CD4-positive, alpha-beta T cell treated with Interleukin-21 for 1 hour (primary cell): Measurements from ENCODE around the gene MACO1.
A peak's percentile ranks its signal among the peaks of the same experiment; 100 is the strongest.
"Not testable (repeated sequence)": the region's sequence is repeated elsewhere in the genome, so short reads cannot be mapped to it uniquely, and the experiment has no call there.

Experiments
- DNase-seq: peaks from one replicate; pipeline ENCODE4 v3.0.0-alpha.2; 2020

The MACO1 gene

GRCh38 chr1:25430073-25430966 lies at the start of gene MACO1:
TSS of gene MACO1 (plus strand) at chr1:25430897. CDS start at chr1:25431099, 202 bp downstream.
- DNase-seq = peak; percentile 98

- DNase-seq = not testable (repeated sequence)
These were observed 48.2 kb upstream of the MACO1 start for GRCh38 chr1:25382543-25382942.

GRCh38 chr1:25383090-25383489 lies 47.6 kb upstream of the MACO1 start:
- DNase-seq = not testable (repeated sequence)

- not testable (repeated sequence) for DNase-seq
These were observed 46.8 kb upstream of the MACO1 start for GRCh38 chr1:25383875-25384274.

GRCh38 chr1:25387096-25387495 lies 43.6 kb upstream of the MACO1 start:
- not testable (repeated sequence) for DNase-seq

- DNase-seq = not testable (repeated sequence)
These were observed 42.0 kb upstream of the MACO1 start for GRCh38 chr1:25388691-25389090.

GRCh38 chr1:25389721-25390120 lies 41.0 kb upstream of the MACO1 start:
- not testable (repeated sequence) for DNase-seq

GRCh38 chr1:25392841-25393240 lies 37.9 kb upstream of the MACO1 start:
- no peak for DNase-seq

GRCh38 chr1:25397549-25397948 lies 33.1 kb upstream of the MACO1 start:
- not testable (repeated sequence) for DNase-seq

GRCh38 chr1:25398079-25398478 lies 32.6 kb upstream of the MACO1 start:
- DNase-seq = not testable (repeated sequence)

- peak; percentile 19 for DNase-seq
These were observed 27.5 kb upstream of the MACO1 start for GRCh38 chr1:25402947-25403803.

GRCh38 chr1:25405731-25406305 lies 24.9 kb upstream of the MACO1 start:
- not testable (repeated sequence) for DNase-seq

GRCh38 chr1:25409641-25410427 lies 20.9 kb upstream of the MACO1 start:
- not testable (repeated sequence) for DNase-seq

GRCh38 chr1:25412872-25413623 lies 17.6 kb upstream of the MACO1 start:
- DNase-seq = not testable (repeated sequence)

GRCh38 chr1:25414157-25414556 lies 16.5 kb upstream of the MACO1 start:
- not testable (repeated sequence) for DNase-seq

- not testable (repeated sequence) for DNase-seq
These were observed 16.1 kb upstream of the MACO1 start for GRCh38 chr1:25414578-25414977.

- not testable (repeated sequence) for DNase-seq
These were observed 13.4 kb upstream of the MACO1 start for GRCh38 chr1:25417280-25417679.

GRCh38 chr1:25419339-25419738 lies 11.4 kb upstream of the MACO1 start:
- not testable (repeated sequence) for DNase-seq

- DNase-seq = not testable (repeated sequence)
These were observed 10.0 kb upstream of the MACO1 start, which contains the start of gene RHCE for GRCh38 chr1:25420715-25421114. TSS of gene RHCE (minus strand) at chr1:25420825. CDS start at chr1:25420786, 39 bp downstream.

- DNase-seq = not testable (repeated sequence)
These were observed 7.5 kb upstream of the MACO1 start for GRCh38 chr1:25423206-25423605.
